Spleen (tissue), 7 donors: Measurements from ENCODE around the gene DYNLRB1.

Source experiments
- POLR2A ChIP-seq, 3 donors: fragments of 450-650 bp; IDR thresholded peaks; one replicate each; pipeline ENCODE4 v1.5.1; 2017; ENCODE audit warnings: antibody characterized with exemption in 3 of 3, mild to moderate bottlenecking in 1 of 3
- POLR2AphosphoS5 ChIP-seq, 3 donors: sonication (generic); formaldehyde crosslinking; IDR thresholded peaks; one replicate each; pipeline ENCODE4 v1.5.1; 2017; ENCODE audit warnings: antibody characterized with exemption in 3 of 3
- TF ChIP-seq, protein P1 (sequence below), 11 experiments: fragments of 200-600 bp in 7 of 11; fragments of 450-650 bp in 4 of 11; sonication (generic) in 4 of 11; IDR thresholded peaks in 8 of 11; conservative IDR thresholded peaks in 3 of 11; 1 replicate in 7 of 11; 2 replicates in 4 of 11; pipeline versions ENCODE4 v1.4.0 to v1.8.0; 2016 to 2021; ENCODE audit warnings: antibody characterized with exemption in 11 of 11, inconsistent platforms in 4 of 11, mild to moderate bottlenecking in 1 of 11
- donor health status: DM: no; HTN: no; CAD: no; lungs with moderate emphysema.
- donor health status: DM: no; HTN: no; CAD: no.
- donor health status: DM: no; HTN: no; CAD: no.

DNA sequence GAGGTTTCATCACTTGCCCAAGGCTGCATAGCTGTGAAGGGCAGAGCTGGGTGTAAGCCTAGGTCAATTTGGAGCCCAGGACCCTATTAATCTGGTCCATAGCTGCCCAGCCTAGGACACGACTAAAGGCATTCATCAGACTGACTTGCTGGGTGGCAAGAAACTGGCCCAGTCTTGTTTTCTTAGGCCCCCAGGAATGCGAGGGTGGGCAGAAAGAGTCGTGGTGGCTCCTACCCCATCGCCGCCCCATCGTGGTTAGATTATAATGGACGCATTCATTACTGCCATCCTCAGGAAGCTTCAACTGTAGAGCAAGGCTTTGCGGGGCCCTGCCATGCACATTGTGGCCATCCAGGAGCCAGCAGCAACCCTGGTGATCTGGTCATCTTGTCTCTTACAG is 16.1 kb downstream of the DYNLRB1 start:
- TF ChIP-seq, protein P1, sequence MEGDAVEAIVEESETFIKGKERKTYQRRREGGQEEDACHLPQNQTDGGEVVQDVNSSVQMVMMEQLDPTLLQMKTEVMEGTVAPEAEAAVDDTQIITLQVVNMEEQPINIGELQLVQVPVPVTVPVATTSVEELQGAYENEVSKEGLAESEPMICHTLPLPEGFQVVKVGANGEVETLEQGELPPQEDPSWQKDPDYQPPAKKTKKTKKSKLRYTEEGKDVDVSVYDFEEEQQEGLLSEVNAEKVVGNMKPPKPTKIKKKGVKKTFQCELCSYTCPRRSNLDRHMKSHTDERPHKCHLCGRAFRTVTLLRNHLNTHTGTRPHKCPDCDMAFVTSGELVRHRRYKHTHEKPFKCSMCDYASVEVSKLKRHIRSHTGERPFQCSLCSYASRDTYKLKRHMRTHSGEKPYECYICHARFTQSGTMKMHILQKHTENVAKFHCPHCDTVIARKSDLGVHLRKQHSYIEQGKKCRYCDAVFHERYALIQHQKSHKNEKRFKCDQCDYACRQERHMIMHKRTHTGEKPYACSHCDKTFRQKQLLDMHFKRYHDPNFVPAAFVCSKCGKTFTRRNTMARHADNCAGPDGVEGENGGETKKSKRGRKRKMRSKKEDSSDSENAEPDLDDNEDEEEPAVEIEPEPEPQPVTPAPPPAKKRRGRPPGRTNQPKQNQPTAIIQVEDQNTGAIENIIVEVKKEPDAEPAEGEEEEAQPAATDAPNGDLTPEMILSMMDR (IDR thresholded peaks at IDR 0.05 in 8 of 11, conservative IDR thresholded peaks at IDR 0.05 in 3 of 11): no peak
- TF ChIP-seq POLR2AphosphoS5 (IDR thresholded peaks at IDR 0.05): no peak
- no peak for TF ChIP-seq POLR2A (IDR thresholded peaks at IDR 0.05)
